Heart left ventricle (tissue), 13 donors: ENCODE measurements around the gene CTLA4.

Source experiments
- POLR2A ChIP-seq, 2 donors: fragments of 450-650 bp; IDR thresholded peaks; one replicate each; pipeline ENCODE4 v1.6.1; 2017; ENCODE audit warnings: antibody characterized with exemption in 2 of 2, mild to moderate bottlenecking in 2 of 2, moderate library complexity in 2 of 2
- TF ChIP-seq, protein P1 (sequence below), 12 donors: fragments of 200-600 bp; sonication (generic) in 4 of 12; IDR thresholded peaks; one replicate each; pipeline versions ENCODE4 v1.5.0 to v1.8.0; 2018 to 2022; ENCODE audit warnings: antibody characterized with exemption in 12 of 12, mild to moderate bottlenecking in 5 of 12
- donor health status: ischemic (EF 13 %, LVEDD 7.1; RV severe dilation, severe dysfunction).
- donor health status: DM: no; HTN: yes; CAD: no.
- donor health status: DM: no; HTN: no; CAD: no.
- donor health status: ischemic (EF 25% LVEDD 6.9; RV normal size, moderate dysfunction).
- donor health status: ischemic (EF 25% LVEDD 5.7; RV mildly dilated, moderate dysfunction).
- donor health status: ischemic (EF 35%, LVEDD 5.7; RV mildly dilated, moderate dysfunction).
- donor health status: nonischemic (EF 11% LVEDD 7.7; RV severe dilation, severe dysfunction).
- donor health status: DM: yes; HTN: yes; CAD: no.
- donor health status: PGD.
- donor health status: ischemic (EF 29% LVEDD 5.4; RV normal size, mild dysfunction).
- donor health status: nonischemic (EF 23%, LVEDD 6.1; RV moderate dilation, normal function).

DNA sequence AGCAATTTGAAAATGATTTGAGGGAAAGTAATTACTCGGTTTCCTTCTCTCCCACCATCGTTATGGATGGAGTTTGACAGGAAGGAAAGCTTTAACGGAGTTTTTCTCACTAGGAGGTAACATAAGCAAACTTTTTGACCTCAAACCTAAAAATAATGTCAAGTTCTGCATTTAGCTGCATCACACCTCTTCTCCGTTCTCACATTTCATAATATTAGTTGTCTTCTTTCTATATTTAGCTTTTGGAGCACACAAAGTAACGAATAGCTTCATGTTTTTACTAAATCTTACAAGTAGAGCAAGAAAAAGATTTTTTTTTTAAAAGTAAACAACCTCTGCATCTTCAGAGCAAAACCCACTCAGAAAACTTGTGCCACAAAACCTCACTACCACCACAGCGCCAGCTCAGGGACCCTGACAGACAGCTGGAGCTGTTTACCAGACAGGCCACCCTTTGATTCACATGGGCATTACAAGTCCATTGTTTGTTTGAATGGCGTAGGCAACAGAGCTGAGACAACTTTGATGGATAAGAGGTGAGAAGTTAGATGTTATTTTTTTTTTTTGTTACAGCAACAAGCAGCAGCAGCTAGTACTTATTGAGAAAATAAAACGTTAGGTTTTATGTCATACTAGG, 47.1 kb downstream of the CTLA4 start:
- TF ChIP-seq, protein P1, sequence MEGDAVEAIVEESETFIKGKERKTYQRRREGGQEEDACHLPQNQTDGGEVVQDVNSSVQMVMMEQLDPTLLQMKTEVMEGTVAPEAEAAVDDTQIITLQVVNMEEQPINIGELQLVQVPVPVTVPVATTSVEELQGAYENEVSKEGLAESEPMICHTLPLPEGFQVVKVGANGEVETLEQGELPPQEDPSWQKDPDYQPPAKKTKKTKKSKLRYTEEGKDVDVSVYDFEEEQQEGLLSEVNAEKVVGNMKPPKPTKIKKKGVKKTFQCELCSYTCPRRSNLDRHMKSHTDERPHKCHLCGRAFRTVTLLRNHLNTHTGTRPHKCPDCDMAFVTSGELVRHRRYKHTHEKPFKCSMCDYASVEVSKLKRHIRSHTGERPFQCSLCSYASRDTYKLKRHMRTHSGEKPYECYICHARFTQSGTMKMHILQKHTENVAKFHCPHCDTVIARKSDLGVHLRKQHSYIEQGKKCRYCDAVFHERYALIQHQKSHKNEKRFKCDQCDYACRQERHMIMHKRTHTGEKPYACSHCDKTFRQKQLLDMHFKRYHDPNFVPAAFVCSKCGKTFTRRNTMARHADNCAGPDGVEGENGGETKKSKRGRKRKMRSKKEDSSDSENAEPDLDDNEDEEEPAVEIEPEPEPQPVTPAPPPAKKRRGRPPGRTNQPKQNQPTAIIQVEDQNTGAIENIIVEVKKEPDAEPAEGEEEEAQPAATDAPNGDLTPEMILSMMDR (IDR thresholded peaks at IDR 0.05), result no peak
- no peak for TF ChIP-seq POLR2A (IDR thresholded peaks at IDR 0.05)
